H1 (cell line): ENCODE results near the gene DIAPH2. TPM values are rescaled to one million over a fixed set of nuclear protein-coding genes. Genes with fewer than 3 reads are reported as not detected.

Experiments used
- polyA plus RNA-seq, 7 experiments: library from polyadenylated mRNA; depleted of rRNA in 3 of 7; stranded (reverse) in 5 of 7; unstranded in 2 of 7; fragments of >200 nt in 5 of 7; fragments of 200-250 nt in 2 of 7; gene quantifications; 1 replicate in 5 of 7; 2 replicates in 1 of 7; 4 replicates in 1 of 7; pipeline versions ENCODE4 v1.2.1 to v1.2.3, GENCODE V29; 2011 to 2013; ENCODE audit warnings: missing spikeins in 2 of 7, mixed read lengths in 2 of 7
- total RNA-seq: library from RNA; stranded (reverse); fragmentation: NEBNext Ultra II Directional; extraction: Animal tissue kit (Norgen Biotek cat#: 25700); gene quantifications from 2 replicates; pipeline ENCODE4 v1.2.1, GENCODE V29; 2021
- TF ChIP-seq, protein P1 (sequence below), 3 experiments: IDR thresholded peaks; 1 replicate in 2 of 3; 2 replicates in 1 of 3; pipeline versions ENCODE4 v1.5.1 to v1.6.1; 2011; ENCODE audit warnings: low read length in 3 of 3, mild to moderate bottlenecking in 3 of 3, inconsistent platforms in 2 of 3, low read depth in 1 of 3, moderate library complexity in 1 of 3; ENCODE audit not compliant: insufficient read depth in 1 of 3; ENCODE audit errors: control extremely low read depth in 1 of 3

The DIAPH2 gene
- total and polyA plus RNA-seq, 2 of the 8 experiments (the other 6 are each of a cell fraction or from before 2014, with no cell fraction given): 4.4 to 24.3 TPM

DNA sequence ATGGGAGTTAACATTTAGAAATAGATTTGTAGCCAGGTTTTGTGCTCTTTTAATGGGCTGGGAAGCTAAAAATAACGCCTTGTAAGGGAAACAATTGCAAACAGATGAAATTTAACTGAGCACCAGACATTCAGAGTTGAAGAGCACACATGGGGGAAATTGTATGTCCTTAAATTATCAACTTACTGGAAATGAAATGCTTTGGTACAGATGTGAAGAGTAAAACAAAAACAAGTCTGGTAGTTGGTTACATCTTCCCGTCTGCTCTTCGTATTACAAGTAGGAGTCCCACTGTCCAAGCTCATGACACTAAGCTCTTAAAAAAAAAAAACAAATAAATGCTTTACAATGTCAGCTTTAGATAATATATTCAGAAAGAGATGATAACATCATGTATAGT is 139.5 kb downstream of the DIAPH2 start (continued):
- TF ChIP-seq, protein P1, sequence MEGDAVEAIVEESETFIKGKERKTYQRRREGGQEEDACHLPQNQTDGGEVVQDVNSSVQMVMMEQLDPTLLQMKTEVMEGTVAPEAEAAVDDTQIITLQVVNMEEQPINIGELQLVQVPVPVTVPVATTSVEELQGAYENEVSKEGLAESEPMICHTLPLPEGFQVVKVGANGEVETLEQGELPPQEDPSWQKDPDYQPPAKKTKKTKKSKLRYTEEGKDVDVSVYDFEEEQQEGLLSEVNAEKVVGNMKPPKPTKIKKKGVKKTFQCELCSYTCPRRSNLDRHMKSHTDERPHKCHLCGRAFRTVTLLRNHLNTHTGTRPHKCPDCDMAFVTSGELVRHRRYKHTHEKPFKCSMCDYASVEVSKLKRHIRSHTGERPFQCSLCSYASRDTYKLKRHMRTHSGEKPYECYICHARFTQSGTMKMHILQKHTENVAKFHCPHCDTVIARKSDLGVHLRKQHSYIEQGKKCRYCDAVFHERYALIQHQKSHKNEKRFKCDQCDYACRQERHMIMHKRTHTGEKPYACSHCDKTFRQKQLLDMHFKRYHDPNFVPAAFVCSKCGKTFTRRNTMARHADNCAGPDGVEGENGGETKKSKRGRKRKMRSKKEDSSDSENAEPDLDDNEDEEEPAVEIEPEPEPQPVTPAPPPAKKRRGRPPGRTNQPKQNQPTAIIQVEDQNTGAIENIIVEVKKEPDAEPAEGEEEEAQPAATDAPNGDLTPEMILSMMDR (IDR thresholded peaks at IDR 0.05; ENCODE audit: control extremely low read depth in 1 of 3, insufficient read depth in 1 of 3, low read depth in 1 of 3, low read length in 3 of 3): no peak
